GM19372 (cell line): ENCODE results near the gene EXOC3.

Source experiments
- ATAC-seq: cut with Tn5 transposase; IDR thresholded peaks from one replicate; pipeline ENCODE4 v1.9.1; 2021; ENCODE audit warnings: mild to moderate bottlenecking, low read depth, moderate library complexity; ENCODE audit not compliant: unreplicated experiment

EXOC3 gene

GRCh38 chr5:516338-516925 lies 73.5 kb downstream of the EXOC3 start:
- ATAC-seq, result no peak
